ENCODE results near the gene TPT1. TPM values are rescaled to one million over a fixed set of nuclear protein-coding genes. Genes with fewer than 3 reads are reported as not detected.
A peak's percentile ranks its signal among the peaks of the same experiment; 100 is the strongest.

Gene TPT1
- total RNA-seq, 1 experiment from 2014 or later, result 2,237 TPM

GRCh38 chr13:45356966-45357672, 16.1 kb upstream of the TPT1 start:
- intact Hi-C loops (cut with micrococcal nuclease; ENCODE audit: unreplicated experiment), result no loop called here

GRCh38 chr13:45353895-45354294, 12.9 kb upstream of the TPT1 start:
- ChIA-PET CTCF (interaction anchor here (0.7 kb wide), 1 partner anchor 25 kb away, joined by 6 read pairs; no protein-coding TSS in a partner anchor), POLR2A (ENCODE audit: unreplicated experiment) (interaction anchor here (0.6 kb wide), 1 partner anchor 1472 kb away, joined by 6 read pairs; no protein-coding TSS in a partner anchor)
- Histone ChIP-seq H2AFZ (no peak overlapping the region), H3K4me1 (replicated peaks; ENCODE audit: insufficient read depth) (no peaks in the 10 kb centered on the region), H3K4me3 (no peak overlapping the region), H4K20me1 (ENCODE audit: insufficient read depth) (peaks cover 7% of the 10 kb centered on the region; the same call in 1 of the 2 replicates), H3F3A (ENCODE audit: insufficient read depth, low read depth) (peaks cover 5% of the 10 kb centered on the region; the same call in 1 of the 2 replicates), H3K9me3 (ENCODE audit: insufficient read depth, low read depth) (no peaks in the 10 kb centered on the region), H3K36me3 (ENCODE audit: low read depth) (0 out of 2 replicates have a peak, but pooled peaks cover 7% of the 10 kb centered on the region), H3K4me2 (no peak overlapping the region), H3K79me2 (ENCODE audit: low read depth) (no peaks in the 10 kb centered on the region), H3K27me3 (ENCODE audit: insufficient read depth, low read depth) (no peaks in the 10 kb centered on the region), H3K27ac (no peak overlapping the region), H3K9me2 (ENCODE audit: insufficient read depth) (no peaks in the 10 kb centered on the region)
- intact Hi-C loops (cut with micrococcal nuclease; ENCODE audit: unreplicated experiment), result no loop called here
- no TSS peak for BruUV-seq (replicated peaks)
- no peak for DNase-seq
- TF ChIP-seq CTCF (conservative IDR thresholded peaks at IDR 0.05) (no peak), EZH2 (IDR thresholded peaks at IDR 0.05; ENCODE audit: low read depth) (no peak)

More at GRCh38 chr13:45356966-45357672, 16.1 kb upstream of the TPT1 start:
- ChIA-PET POLR2A (ENCODE audit: unreplicated experiment) (no interaction called here), CTCF (no interaction called here)
- H3F3A ChIP-seq (ENCODE audit: insufficient read depth, low read depth), result peaks cover 32% of the 10 kb centered on the region
- H3K27me3 ChIP-seq (ENCODE audit: insufficient read depth, low read depth), result no peaks in the 10 kb centered on the region
- no peak for TF ChIP-seq CTCF (conservative IDR thresholded peaks at IDR 0.05)
- no peak for TF ChIP-seq EZH2 (IDR thresholded peaks at IDR 0.05; ENCODE audit: low read depth)
- no peaks in the 10 kb centered on the region for H3K36me3 ChIP-seq (ENCODE audit: low read depth)
- H3K4me2 ChIP-seq, result no peak overlapping the region
- no peaks in the 10 kb centered on the region for H3K79me2 ChIP-seq (ENCODE audit: low read depth)
- no peak overlapping the region for H3K4me3 ChIP-seq
- no peak overlapping the region for H2AFZ ChIP-seq
- H4K20me1 ChIP-seq (ENCODE audit: insufficient read depth), result 0 out of 2 replicates have a peak, but pooled peaks cover 4% of the 10 kb centered on the region
- no peak overlapping the region for H3K27ac ChIP-seq
- BruUV-seq (replicated peaks), result no TSS peak
- no peaks in the 10 kb centered on the region for H3K9me3 ChIP-seq (ENCODE audit: insufficient read depth, low read depth)
- DNase-seq, result no peak
- H3K9me2 ChIP-seq (ENCODE audit: insufficient read depth), result no peaks in the 10 kb centered on the region
- H3K4me1 ChIP-seq (replicated peaks; ENCODE audit: insufficient read depth), result peaks cover 16% of the 10 kb centered on the region

GRCh38 chr13:45352031-45352430, 11.0 kb upstream of the TPT1 start:
- no peak overlapping the region for H3K27ac ChIP-seq
- H3K4me2 ChIP-seq, result no peak overlapping the region
- CTCF ChIA-PET, result interaction anchor here (0.5 to 0.6 kb wide), 2 partner anchors 23 to 380 kb away, joined by 3 to 5 read pairs; no protein-coding TSS in a partner anchor
- H3K4me3 ChIP-seq, result no peak overlapping the region
- H3K79me2 ChIP-seq (ENCODE audit: low read depth), result no peaks in the 10 kb centered on the region
- no peaks in the 10 kb centered on the region for H3K4me1 ChIP-seq (replicated peaks; ENCODE audit: insufficient read depth)
- no TSS peak for BruUV-seq (replicated peaks)
- H2AFZ ChIP-seq, result no peak overlapping the region
- POLR2A ChIA-PET (ENCODE audit: unreplicated experiment), result no interaction called here
- TF ChIP-seq EZH2 (IDR thresholded peaks at IDR 0.05; ENCODE audit: low read depth) (no peak), CTCF (conservative IDR thresholded peaks at IDR 0.05) (no peak)
- no peaks in the 10 kb centered on the region for H3K9me3 ChIP-seq (ENCODE audit: insufficient read depth, low read depth)
- peaks cover 17% of the 10 kb centered on the region; the same call in 1 of the 2 replicates for H3F3A ChIP-seq (ENCODE audit: insufficient read depth, low read depth)
- H3K36me3 ChIP-seq (ENCODE audit: low read depth), result peaks cover 10% of the 10 kb centered on the region; the same call in 1 of the 2 replicates
- H3K27me3 ChIP-seq (ENCODE audit: insufficient read depth, low read depth), result no peaks in the 10 kb centered on the region
- peaks cover 7% of the 10 kb centered on the region; the same call in 1 of the 2 replicates for H4K20me1 ChIP-seq (ENCODE audit: insufficient read depth)
- H3K9me2 ChIP-seq (ENCODE audit: insufficient read depth), result no peaks in the 10 kb centered on the region
- intact Hi-C loops (cut with micrococcal nuclease; ENCODE audit: unreplicated experiment), result loop anchor here (1.0 kb wide), 1 partner anchor 13 kb away; no protein-coding TSS in a partner anchor
- peak in 1 of 2 experiments; percentile 52 for DNase-seq
